Epithelial cell of proximal tubule (primary cell): ENCODE data around the gene GRAMD1A. TPM values are rescaled to one million over a fixed set of nuclear protein-coding genes. Genes with fewer than 3 reads are reported as not detected.
"Not testable (repeated sequence)": the region's sequence is repeated elsewhere in the genome, so short reads cannot be mapped to it uniquely, and the experiment has no call there.

Experiments used
- DNase-seq: peaks from one replicate; pipeline ENCODE4 v3.0.0-alpha.2; 2011; ENCODE audit warnings: low read depth
- H3K4me3 ChIP-seq: 2 replicates; pipeline ENCODE4 v1.5.1; 2011; ENCODE audit warnings: low read depth, mild to moderate bottlenecking, low read length
- CTCF ChIP-seq: conservative IDR thresholded peaks from 2 replicates; pipeline ENCODE4 v1.5.1; 2012; ENCODE audit warnings: low read depth, mild to moderate bottlenecking, low read length
- total RNA-seq: library from RNA; depleted of rRNA; stranded (reverse); fragments of >200 nt; gene quantifications from 2 replicates; pipeline ENCODE4 v1.2.3, GENCODE V29; 2015

GRAMD1A gene
- total RNA-seq, 1 donor from 2014 or later: 67.7 TPM

DNA sequence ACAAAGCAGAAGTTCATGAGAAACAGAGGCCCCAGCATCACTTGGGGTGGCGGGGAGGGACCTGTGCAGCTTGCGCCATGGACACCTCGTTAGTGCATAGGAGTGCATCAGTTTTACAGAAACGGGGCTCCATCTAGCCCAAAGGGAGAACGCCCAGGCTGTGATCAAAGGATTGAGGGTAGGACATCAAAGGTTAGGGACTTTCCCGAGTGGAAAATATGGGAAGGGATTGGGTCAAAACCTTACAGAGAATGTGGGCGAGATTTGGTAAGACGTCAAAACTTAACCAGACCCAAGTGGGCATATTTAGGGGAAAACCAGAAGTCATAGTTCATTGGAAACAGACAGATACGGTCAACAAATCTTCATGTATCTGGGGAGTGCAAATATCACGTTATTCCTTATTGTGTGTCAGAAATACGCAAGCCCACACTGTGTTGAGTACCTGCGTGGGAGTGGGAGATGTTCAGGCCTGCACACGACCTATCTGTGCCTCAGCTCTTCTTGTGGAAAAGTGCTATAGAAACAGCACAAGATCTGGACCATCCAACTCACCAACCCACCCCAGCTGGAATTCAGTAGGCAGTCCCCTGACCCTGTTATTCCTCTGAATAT, 9.4 kb upstream of the GRAMD1A start:
- TF ChIP-seq CTCF: no peak
- no peak overlapping the region for H3K4me3 ChIP-seq
- DNase-seq: no peak

GRCh38 chr19:34991542-34992333, 8.4 kb upstream of the GRAMD1A start:
- no peak for DNase-seq
- no peak overlapping the region for H3K4me3 ChIP-seq
- TF ChIP-seq CTCF: no peak

DNA sequence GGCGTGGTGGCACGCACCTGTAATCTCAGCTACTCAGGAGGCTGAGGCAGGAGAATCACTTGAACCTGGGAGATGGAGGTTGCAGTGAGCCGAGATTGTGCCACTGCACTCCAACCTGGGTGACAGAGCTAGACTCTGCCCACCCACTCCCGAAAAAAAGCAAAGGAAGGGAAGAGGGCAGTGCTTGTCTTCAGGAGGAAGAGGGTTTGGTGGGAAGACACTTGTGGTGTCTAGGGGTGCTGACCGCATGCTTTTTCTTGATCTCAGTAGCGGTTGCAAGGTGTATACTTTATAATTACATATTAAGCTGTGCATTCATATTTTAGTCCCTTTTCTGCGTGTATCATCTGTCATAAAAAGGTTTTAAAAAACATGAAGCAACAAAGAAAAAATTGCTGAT, 7.5 kb upstream of the GRAMD1A start:
- H3K4me3 ChIP-seq, DNase-seq: not testable (repeated sequence)

DNA sequence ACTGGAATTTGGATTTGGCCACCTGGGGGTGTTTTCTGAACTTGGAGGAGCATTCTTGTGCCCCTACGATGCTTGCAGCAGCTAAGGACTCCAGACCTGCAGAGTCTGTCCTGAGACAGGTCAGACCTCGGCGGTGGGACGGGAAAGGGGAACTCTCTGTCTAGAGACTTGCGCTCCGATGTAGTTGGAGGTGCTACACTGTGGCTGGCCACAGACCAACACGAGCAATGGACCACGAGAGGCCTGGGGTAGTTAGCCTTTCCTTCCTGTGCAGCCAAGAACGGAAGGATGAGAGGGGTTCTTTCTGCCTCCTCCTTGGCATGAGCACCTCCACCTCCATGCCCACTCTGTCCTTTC, 5.9 kb upstream of the GRAMD1A start:
- no peak overlapping the region for H3K4me3 ChIP-seq
- no peak for TF ChIP-seq CTCF
- no peak for DNase-seq

DNA sequence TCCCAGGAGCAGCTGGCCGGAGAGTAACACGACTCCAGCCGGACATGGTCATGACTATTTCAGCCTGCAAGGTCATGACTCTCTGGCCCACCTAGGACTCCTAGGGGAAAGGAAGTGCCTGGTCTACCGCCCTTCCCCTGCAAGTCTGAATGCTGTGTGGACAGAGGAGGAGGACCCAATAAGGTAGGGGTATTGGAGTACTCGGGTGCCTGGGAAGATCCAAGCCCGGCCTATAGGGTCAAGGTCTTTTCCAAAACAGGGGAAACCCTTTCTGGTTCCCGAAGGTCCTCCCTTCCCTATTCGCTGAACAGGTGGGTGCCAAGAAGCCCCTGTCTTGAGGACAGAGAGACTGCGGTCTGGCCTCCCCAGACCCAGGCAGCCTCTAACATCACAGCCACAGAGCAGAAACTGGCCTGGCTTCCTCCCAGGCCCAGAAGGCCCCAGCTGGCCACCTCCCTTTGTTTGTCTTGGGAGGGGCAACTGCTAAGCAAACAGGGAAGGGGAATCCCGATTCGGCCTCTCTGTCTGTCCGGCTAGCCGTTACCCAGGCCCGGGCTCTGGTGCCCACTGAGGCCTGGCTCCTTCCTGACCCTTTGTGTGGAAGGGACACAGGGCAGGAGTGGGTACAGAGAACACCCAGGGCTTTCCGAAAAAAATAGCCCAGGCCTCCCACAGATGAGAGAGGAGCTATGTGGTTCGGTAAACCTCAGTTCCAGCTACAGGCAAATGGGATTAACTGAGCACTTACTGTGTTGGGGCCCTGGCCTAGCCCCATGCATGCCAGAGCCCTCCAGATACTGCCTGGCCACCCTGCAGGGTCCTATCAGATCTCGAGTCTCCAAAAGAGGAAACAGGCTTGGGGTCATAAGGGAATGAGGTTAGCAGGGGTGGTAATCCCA, 5.2 kb upstream of the GRAMD1A start:
- no peak for DNase-seq
- no peak overlapping the region for H3K4me3 ChIP-seq
- TF ChIP-seq CTCF: no peak

DNA sequence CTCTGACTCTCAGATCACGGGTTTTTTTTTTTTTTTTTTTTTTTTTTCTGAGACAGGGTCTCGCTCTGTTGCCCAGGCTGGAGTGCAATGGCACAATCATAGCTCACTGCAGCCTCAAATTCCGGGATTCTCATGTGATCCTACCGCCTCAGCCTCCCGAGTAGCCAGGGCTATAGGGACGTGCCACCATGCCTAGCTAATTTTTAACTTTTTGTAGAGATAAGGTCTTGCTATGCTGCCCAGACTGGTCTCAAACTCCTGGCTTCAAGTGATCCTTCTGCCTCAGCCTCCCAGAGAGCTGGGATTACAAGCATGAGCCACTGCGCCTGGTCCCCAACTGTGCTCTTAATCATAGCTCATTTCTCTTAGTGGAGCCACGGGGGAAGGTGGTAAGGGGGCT, 4.6 kb upstream of the GRAMD1A start:
- no peak overlapping the region for H3K4me3 ChIP-seq
- TF ChIP-seq CTCF: no peak
- no peak for DNase-seq

DNA sequence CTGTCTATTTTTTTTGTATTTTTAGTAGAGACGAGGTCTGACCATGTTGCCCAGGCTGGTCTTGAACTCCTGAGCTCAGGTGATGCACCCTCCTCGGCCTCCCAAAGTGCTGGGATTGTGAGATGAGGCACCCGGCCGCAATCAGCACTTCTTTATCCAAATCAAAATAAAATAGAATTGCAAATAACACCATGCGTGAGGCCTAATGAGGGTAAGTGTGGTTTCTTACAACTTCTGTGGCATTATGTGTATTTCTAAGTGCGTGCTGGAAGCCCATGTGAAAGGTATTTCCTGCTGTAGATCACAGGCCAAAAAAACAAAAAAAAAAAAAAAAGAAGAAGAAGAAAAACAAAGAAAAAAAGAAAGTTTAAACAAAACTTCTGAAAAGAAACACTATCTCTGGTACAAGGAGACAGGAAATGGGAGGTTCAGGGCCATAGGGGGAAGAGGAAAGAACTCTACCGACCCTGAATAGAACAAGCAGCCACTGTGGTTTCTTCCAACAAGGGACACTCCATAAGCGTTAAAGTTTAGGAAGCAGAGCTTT, 3.0 kb upstream of the GRAMD1A start:
- no peak for TF ChIP-seq CTCF
- DNase-seq: no peak

GRCh38 chr19:34998224-34998623, 1.9 kb upstream of the GRAMD1A start:
- not testable (repeated sequence) for H3K4me3 ChIP-seq, DNase-seq

More for the DNA sequence above, 3.0 kb upstream of the GRAMD1A start:
- no peak overlapping the region for H3K4me3 ChIP-seq
